ENCODE measurements around the gene FSTL4. TPM values are rescaled to one million over a fixed set of nuclear protein-coding genes. Genes with fewer than 3 reads are reported as not detected.

Gene FSTL4
- total and polyA plus RNA-seq, 2 experiments from 2014 or later, result 0.47 to 0.74 TPM

DNA sequence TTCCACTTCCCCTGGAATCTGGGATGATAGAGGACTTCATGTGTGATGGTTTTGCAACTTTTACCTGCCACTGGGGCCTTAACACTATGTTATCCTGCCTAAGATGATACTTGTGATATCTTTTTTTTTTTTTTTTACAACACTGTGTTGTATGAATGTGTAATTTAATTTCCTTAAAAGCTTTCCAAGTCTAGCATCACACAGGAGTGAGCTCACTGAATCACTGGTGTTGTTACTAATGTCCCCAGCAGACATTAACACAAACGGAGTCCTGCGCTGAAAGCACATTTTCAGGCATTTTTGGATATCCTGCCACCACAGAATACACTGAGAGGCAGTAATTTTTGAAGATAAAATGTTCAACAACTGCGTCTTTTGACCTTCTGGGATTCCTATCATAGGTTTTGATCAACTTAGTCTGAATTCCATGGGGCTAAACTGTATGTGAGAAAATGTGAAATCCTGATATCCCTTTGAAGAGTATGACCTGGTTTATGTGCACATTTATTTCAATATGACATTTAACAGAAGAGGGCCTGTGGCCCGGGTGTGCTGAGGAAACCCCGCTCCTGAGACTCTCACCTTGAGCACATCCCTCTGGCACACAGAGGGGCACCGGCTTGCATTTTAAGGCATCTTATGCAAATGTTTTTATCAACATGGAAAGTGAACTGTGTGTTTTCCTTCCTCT, 118.0 kb downstream of the FSTL4 start:
- no peaks in the 10 kb centered on the region for H3K9me2 ChIP-seq (replicated peaks; ENCODE audit: insufficient read depth)
- no peak for DNase-seq (ENCODE audit: low spot score)
- H3K9me3 ChIP-seq (ENCODE audit: low read depth), result no peaks in the 10 kb centered on the region
- no peak overlapping the region for H3K4me2 ChIP-seq
- no peaks in the 10 kb centered on the region for H3K27me3 ChIP-seq
- H3K27ac ChIP-seq, result no peak overlapping the region
- no peak overlapping the region for H2AFZ ChIP-seq
- H3K4me3 ChIP-seq, result no peak overlapping the region
- TF ChIP-seq EZH2phosphoT487 (IDR thresholded peaks at IDR 0.05; ENCODE audit: low read depth, severe bottlenecking, unreplicated experiment) (no peak), EZH2 (IDR thresholded peaks at IDR 0.05; ENCODE audit: borderline replicate concordance) (no peak)
- TF ChIP-seq, protein P1, sequence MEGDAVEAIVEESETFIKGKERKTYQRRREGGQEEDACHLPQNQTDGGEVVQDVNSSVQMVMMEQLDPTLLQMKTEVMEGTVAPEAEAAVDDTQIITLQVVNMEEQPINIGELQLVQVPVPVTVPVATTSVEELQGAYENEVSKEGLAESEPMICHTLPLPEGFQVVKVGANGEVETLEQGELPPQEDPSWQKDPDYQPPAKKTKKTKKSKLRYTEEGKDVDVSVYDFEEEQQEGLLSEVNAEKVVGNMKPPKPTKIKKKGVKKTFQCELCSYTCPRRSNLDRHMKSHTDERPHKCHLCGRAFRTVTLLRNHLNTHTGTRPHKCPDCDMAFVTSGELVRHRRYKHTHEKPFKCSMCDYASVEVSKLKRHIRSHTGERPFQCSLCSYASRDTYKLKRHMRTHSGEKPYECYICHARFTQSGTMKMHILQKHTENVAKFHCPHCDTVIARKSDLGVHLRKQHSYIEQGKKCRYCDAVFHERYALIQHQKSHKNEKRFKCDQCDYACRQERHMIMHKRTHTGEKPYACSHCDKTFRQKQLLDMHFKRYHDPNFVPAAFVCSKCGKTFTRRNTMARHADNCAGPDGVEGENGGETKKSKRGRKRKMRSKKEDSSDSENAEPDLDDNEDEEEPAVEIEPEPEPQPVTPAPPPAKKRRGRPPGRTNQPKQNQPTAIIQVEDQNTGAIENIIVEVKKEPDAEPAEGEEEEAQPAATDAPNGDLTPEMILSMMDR (IDR thresholded peaks at IDR 0.05; ENCODE audit: poor library complexity), result no peak
- WGBS (ENCODE audit: low lambda C conversion rate, missing lambda C conversion rate), result 68% methylated on average over 6 of the region's 6 CpGs
- H3K36me3 ChIP-seq (replicated peaks; ENCODE audit: insufficient read depth, low read depth), result no peaks in the 10 kb centered on the region
- no peaks in the 10 kb centered on the region for H4K20me1 ChIP-seq (ENCODE audit: insufficient read depth, poor library complexity, severe bottlenecking)
- H3K4me1 ChIP-seq (ENCODE audit: insufficient read depth), result peaks cover under 1% of the 10 kb centered on the region
- no peaks in the 10 kb centered on the region for H3K79me2 ChIP-seq

DNA sequence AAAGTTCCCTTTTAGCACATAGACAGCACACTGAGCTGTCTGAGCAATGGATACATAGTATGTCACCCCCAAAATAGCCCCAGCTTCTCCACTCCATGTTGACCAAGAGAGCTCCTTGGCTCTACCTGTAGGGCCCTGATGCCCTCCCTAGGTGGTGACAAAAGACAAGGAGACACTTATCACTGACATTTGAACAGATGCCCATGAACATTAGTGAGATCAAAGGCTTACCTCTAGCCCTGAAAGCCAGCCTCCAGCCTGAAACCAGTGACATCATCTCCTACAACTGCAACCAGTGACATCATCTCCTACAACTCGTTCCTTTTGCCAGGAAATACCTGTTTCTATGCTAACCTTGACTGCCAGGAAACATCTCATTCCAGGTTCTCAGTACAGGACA, 122.7 kb downstream of the FSTL4 start:
- no peaks in the 10 kb centered on the region for H4K20me1 ChIP-seq (ENCODE audit: insufficient read depth, poor library complexity, severe bottlenecking)
- WGBS (ENCODE audit: low lambda C conversion rate, missing lambda C conversion rate), result 52% methylated on average over 1 of the region's 1 CpG
- no peaks in the 10 kb centered on the region for H3K4me1 ChIP-seq (ENCODE audit: insufficient read depth)
- H3K36me3 ChIP-seq (replicated peaks; ENCODE audit: insufficient read depth, low read depth), result no peaks in the 10 kb centered on the region
- H3K4me3 ChIP-seq, result no peak overlapping the region
- H3K27me3 ChIP-seq, result no peaks in the 10 kb centered on the region
- no peak for DNase-seq (ENCODE audit: low spot score)
- H3K79me2 ChIP-seq, result no peaks in the 10 kb centered on the region
- H3K9me2 ChIP-seq (replicated peaks; ENCODE audit: insufficient read depth), result no peaks in the 10 kb centered on the region
- TF ChIP-seq, protein P1 (IDR thresholded peaks at IDR 0.05; ENCODE audit: poor library complexity), result no peak
- H3K9me3 ChIP-seq (ENCODE audit: low read depth), result no peaks in the 10 kb centered on the region
- H3K27ac ChIP-seq, result no peak overlapping the region
- H3K4me2 ChIP-seq, result no peak overlapping the region
- no peak overlapping the region for H2AFZ ChIP-seq

DNA sequence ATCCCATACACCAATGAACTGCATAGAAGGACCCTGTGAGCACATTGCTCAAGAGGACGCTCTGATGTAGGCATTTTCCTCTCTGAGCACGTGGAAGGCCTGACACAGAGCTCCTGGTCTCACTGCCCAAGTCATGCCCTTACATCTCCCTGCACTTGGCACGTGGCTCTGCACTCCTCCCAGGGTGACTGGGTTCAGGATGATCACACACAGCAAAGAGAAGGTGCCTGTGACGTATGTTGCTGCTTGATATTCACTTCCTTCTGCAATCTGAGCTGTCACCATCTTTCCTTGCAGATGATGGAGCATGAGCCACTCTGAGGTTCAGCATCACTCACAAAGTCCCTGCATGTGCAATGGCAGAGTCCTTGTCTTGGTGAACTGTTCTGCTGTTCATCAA, 125.2 kb downstream of the FSTL4 start:
- Histone ChIP-seq H3K27ac (no peak overlapping the region), H3K36me3 (replicated peaks; ENCODE audit: insufficient read depth, low read depth) (no peaks in the 10 kb centered on the region)
- WGBS (ENCODE audit: low lambda C conversion rate, missing lambda C conversion rate), result 82% methylated on average over 4 of the region's 4 CpGs

DNA sequence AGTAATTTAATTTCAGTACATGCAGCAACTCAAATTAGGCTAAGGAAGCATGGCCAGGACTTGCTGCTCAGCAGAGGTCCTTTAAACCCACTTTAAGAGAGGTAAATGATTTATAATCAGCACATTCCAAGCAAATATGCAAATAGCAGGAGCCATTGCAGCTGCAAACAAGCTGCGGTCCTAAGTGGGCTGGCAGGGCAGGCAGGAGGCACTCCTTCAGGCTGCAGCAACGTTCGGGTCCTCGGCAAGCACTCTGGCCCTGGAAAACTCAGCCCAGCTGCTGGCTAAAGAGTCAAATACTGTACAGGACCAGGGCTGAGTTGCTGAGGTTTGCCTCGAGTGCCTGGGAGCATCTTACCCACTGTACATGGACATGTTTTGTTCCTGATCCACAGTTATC, 126.9 kb downstream of the FSTL4 start:
- no peak for DNase-seq (ENCODE audit: low spot score)
- H3K4me3 ChIP-seq, result no peak overlapping the region
- H3K4me1 ChIP-seq (ENCODE audit: insufficient read depth), result no peaks in the 10 kb centered on the region
- H3K9me2 ChIP-seq (replicated peaks; ENCODE audit: insufficient read depth), result no peaks in the 10 kb centered on the region
- H3K27me3 ChIP-seq, result no peaks in the 10 kb centered on the region
- 43% methylated on average over 5 of the region's 5 CpGs for WGBS (ENCODE audit: low lambda C conversion rate, missing lambda C conversion rate)
- H3K9me3 ChIP-seq (ENCODE audit: low read depth), result no peaks in the 10 kb centered on the region
- TF ChIP-seq, protein P1 (IDR thresholded peaks at IDR 0.05; ENCODE audit: poor library complexity), result no peak
- no peaks in the 10 kb centered on the region for H4K20me1 ChIP-seq (ENCODE audit: insufficient read depth, poor library complexity, severe bottlenecking)
- no peaks in the 10 kb centered on the region for H3K36me3 ChIP-seq (replicated peaks; ENCODE audit: insufficient read depth, low read depth)
- no peak overlapping the region for H3K27ac ChIP-seq
- H3K4me2 ChIP-seq, result no peak overlapping the region
- no peak overlapping the region for H2AFZ ChIP-seq
- no peaks in the 10 kb centered on the region for H3K79me2 ChIP-seq

More for the DNA sequence above, 125.2 kb downstream of the FSTL4 start:
- Histone ChIP-seq H3K9me2 (replicated peaks; ENCODE audit: insufficient read depth) (no peaks in the 10 kb centered on the region), H4K20me1 (ENCODE audit: insufficient read depth, poor library complexity, severe bottlenecking) (no peaks in the 10 kb centered on the region), H3K27me3 (no peaks in the 10 kb centered on the region), H3K9me3 (ENCODE audit: low read depth) (no peaks in the 10 kb centered on the region), H3K4me3 (no peak overlapping the region), H3K79me2 (no peaks in the 10 kb centered on the region), H3K4me1 (ENCODE audit: insufficient read depth) (no peaks in the 10 kb centered on the region), H2AFZ (no peak overlapping the region), H3K4me2 (no peak overlapping the region)
- DNase-seq (ENCODE audit: low spot score), result no peak
- no peak for TF ChIP-seq EZH2 (IDR thresholded peaks at IDR 0.05; ENCODE audit: borderline replicate concordance)
